GM19043 (cell line): ENCODE results near the gene PMP22.

Experiments used
- ATAC-seq: cut with Tn5 transposase; IDR thresholded peaks from one replicate; pipeline ENCODE4 v1.9.1; 2021; ENCODE audit warnings: low read depth; ENCODE audit not compliant: unreplicated experiment

Gene PMP22

DNA sequence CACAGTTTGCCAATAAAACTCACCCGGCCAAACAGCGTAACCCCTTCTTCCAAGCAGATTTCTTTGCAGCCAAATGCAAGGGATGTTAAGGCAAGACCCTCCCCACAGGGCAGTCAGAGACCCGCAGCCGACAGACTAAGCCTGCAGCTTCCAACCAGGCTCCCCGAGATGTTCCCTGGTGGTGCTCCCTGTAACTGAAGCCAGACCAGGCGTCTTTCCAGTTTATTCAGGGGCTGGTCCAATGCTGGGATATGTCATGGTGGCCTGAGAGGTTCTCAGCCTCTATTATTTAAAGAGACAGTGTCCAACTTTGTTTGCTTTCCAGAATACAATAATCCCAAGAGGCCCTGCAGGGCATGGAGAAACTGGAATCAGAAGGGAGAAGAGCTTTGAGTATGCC lies at the start of gene PMP22:
TSS of gene PMP22 (minus strand) at position 196 of the 400 bp plus-strand sequence. CDS start 4,599 bp downstream, outside the sequence.
- ATAC-seq = no peak

DNA sequence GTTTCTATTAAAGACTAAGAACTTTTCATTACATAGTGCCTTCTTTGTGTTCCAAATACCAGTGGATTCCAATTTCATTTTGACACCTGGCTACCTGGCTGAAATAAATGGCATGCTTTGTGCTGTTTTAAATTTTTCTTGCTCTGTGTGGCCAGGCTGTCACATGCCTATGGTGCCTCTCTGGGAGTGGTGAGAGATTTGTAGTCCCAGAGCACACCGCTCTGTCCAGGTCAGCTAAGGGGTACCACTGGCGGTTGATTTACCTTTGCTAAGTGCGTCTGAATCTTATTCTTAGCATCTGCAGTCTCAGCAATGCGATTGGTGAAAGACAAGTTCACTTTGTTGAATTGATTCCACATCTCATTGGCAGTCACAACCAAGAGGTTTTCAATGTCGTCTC lies 46.9 kb upstream of the PMP22 start:
- ATAC-seq = no peak

DNA sequence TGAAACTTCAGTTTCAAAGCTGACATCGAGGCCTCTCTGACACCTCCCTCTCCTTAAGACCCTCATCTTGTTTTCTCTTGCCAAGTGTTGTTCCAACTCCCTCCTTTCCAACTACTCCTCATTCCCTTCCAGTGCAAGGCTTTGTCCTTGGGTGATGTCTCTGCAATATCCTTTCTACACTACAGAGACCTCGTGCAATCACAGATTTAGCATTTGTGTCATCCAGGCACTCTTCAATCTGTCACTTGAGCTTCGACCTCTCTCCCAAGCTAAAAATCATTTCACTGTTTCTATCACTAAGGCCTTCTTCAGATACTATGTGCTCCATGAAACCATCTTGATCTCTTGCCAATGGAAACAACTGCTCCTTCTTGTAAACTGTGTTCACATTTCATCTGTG lies 44.7 kb upstream of the PMP22 start:
- no peak for ATAC-seq

DNA sequence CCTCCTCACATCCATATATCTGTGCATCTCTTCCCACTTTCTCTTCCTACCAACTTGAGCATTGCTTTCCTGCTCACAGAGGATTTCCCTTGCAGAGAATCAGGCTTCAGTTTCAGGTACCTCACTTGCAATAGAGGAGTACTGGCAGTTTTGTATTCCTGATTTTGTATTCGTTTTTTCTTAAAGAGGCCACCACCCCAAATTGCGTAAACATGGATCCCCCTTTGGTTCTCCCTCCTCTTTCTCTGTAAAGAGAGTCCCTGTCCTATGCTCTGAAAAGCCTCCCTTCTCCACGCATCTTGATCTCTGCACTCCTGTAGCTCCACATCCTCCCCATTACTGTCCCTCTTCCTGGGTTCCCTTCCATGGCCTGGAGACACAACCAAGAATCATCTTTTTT lies 44.1 kb upstream of the PMP22 start:
- no peak for ATAC-seq

DNA sequence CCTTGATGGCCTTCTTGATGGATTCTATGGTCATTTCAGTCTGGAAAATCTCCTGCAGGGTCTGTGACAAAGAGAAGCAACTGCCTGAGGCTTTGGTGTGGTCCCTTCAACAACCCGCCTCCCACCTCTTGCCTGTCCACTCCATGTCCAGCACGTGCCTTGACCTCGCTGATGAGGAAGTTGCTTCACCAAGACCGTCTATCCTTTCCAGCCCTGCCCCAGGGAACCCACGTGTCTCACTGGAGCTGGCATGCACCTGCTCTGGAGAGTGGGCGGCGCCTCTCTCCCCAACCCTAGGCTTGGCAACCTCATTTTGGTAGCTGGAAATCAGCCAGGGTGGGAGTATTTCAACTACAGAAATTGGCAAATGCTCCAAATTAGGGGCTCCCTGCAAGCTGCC lies 43.6 kb upstream of the PMP22 start:
- ATAC-seq = no peak

DNA sequence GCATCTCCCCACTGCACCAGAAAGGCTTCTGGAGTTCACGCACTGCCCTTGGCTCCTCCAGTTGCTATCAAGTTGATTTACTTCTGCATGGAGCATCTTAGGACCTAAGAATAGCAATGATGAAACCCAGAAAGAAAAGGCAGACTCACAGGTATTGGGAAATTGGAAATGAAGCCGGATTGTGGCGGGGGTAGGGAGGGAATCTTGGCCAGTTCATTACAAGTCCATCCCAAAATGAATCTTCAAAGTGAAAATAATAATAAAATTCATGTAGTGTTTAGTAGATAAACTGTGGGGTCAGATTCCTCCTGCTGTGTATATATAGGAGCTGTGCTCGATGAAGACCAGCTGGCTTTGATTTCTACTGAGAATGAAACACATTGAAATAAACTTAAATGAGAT lies 42.6 kb upstream of the PMP22 start:
- ATAC-seq = no peak

DNA sequence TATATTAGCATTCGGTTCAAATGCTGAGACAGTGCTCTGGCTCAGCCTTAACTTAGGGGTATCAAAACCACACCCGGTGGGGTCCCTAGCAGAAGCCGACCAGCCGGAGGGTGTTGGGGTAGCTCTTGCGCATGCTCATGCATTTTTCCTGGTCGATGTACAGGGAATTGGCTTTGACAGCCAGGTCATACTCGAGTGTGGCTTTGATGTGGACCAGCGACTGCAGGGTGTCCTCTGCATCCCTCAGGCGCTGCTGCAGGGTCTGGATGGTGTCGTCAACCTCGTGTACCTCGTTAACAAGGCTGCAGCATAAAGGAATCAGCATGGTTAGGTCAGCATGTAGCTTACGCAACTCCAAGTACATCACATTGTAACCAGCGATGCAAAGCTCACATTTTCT lies 38.7 kb upstream of the PMP22 start:
- no peak for ATAC-seq

DNA sequence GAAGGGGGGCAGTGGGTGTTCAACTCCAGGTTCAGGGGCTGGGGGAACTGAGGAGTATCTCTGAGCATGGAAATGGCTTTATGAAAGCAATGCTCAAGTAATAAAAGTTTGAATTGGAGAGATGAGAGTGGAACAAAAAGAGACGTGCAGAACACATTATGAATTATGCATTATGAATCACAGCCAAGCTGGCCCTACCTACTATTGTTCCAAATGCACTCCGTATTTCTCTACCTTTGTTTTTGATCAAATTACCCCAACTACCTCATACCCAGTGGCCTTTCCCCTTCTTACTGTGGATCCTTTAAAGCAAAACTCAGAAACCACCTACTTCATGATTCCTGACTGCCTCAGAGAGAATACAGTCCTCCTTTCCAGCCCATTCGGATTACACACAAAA lies 38.1 kb upstream of the PMP22 start:
- no peak for ATAC-seq

DNA sequence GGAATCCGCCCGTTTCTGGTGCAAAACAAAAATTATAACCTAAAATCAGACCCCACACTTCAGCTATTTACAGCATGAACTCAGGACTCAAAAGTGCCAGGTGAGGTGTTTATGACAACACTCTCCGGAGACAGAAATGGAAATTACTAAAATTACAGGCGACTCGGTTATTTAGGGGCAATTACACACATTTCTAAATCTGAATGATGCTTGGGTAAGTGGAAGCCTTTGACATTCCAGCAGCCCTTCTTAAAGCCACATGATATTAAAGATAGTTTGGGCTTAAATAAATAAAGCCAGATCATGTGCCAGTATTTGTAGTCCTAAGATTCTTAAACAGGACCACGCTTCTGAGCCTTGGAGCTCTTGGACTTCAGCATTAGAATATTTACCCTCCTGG lies 36.7 kb upstream of the PMP22 start:
- ATAC-seq = no peak

DNA sequence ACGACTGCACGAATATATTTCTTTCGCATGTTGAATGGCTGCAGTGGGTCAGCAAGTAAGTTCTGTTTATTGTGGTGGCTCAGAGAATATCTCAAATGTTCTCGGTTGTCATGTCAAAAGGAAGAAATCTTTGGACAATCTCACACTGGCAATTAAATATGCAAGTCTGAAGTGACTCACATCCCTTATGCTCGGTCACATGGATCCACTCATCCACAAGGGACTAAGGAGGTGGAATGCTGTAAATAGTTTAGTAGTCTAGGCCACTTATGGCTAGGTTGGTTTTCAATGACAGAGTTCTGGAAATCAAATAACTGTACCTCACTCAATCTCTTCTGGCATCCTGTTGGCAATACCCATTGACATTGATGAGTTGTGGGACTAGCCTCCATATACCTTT lies 33.0 kb upstream of the PMP22 start:
- no peak for ATAC-seq

DNA sequence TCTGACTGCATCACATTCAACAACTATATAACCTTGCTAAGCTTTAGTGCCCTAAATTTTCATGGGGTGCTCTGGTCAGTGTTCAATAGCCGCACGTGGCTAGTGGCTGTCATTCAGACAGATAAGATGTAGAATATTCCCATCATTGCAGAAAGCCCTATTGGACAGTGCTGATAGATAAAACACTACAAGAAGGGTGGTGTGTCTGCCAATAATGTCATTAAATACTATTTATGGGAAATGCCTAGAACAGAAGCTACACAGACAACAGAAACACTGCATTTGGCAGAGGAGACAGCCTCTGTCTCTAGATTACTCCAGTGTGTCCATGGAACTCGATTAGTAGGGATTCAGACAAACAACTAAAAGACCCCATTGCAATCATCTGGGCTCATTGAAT lies 28.4 kb upstream of the PMP22 start:
- ATAC-seq = no peak

DNA sequence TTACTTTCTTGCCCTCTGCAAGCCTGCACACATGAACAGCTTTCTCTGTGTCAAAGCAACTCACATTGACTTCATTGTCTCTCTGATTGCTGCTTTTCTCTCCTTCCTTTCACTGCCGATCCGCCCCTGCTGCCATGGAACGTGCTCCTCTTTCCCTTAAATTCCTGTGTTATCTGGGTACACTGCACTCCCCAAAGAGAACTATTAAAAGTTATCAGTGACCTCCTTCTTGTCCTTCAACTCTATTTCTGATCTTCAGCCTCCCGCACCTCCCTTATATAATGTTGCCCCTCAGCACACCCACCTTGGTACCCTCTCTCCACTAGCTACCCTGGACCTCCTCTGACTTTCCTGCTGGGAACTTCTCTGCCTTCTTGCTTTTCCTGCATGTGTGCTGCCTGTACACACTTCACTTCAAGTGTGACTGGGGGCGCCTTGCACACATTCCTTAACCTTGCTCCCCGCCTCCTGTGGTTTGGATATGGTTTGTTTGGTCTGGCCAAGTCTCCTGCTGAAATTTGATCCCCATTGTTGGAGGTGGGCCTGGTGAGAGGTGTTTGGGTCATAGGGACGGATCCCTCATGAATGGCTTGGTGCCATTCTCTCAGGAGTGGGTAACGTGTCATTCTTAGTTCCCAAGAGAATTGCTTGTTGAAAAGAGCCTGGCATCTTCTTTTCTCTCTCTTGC lies 26.7 kb upstream of the PMP22 start:
- no peak for ATAC-seq

DNA sequence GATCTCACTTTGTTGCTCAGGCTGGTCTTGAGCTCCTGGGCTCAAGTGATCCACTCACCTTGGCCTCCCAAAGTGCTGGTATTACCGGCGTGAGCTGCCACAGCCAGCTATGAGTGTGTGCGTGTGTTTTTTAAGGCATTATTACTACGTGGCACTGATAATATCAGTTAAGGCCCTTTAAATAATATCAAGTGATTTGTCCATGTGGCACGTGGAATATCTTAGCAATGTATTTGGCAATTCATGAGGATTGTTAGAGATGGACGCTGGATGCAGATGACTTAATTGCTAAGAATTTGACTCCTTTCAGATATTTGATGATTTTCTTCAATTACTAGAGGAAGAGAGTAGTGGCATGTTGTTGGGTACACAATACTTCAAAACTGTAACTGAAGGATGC lies 25.5 kb upstream of the PMP22 start:
- ATAC-seq = no peak

DNA sequence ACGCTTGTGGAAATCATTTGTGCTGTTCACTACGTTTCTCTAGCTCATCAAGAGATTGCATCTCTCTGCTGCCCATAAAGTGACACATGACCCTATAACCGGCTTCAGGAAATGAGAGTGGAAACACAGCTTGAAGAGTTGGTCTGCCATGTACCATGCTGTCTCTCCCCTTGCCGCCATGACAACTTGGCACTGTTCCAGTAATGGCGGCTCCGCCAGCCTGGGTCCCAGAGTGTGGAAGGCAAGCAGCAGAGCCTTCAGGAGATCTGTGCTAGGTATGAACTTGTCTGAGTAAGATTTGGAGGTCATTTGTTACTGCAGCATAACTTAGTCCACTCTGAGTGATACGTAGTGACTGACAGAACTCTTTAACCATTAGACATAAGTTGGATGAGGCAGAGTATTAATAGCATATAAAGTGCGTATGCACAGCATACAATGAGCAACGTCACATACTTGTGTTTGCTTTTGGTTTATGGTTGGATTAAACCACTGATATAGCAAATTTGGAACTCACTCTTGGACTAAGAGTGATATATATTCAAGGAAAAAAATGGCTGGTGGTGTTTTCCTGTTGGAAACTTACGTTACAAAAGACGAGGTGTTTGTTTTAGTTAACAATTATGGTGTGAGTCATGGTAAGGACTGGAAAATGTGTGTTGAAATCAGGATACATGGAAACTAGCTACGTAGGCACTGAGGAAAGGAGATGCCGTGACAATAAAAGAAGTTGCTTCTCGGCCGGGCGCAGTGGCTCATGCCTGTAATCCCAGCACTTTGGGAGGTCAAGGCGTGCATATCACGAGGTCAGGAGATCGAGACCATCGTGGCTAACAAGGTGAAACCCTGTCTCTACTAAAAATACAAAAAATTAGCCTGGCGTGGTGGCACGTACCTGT lies 24.4 kb upstream of the PMP22 start:
- ATAC-seq = no peak

DNA sequence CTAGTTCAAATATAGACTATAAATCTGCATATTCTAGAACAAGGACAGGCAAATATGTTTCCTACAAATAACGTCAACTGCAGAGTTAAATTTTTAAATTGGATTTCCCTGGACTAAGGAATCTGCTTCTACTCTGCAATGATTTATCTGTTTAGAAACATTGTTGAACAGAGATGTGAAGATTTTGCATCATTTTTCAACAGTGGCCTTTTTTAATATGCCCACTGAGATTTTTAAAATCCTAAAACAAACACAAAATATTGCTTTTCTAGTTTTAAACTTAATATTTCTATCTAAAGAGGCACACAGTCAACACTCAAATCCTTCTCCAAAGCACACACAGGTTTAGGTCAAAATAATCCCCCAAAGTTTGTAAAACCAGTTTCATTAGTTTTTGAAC lies 23.7 kb upstream of the PMP22 start:
- no peak for ATAC-seq

DNA sequence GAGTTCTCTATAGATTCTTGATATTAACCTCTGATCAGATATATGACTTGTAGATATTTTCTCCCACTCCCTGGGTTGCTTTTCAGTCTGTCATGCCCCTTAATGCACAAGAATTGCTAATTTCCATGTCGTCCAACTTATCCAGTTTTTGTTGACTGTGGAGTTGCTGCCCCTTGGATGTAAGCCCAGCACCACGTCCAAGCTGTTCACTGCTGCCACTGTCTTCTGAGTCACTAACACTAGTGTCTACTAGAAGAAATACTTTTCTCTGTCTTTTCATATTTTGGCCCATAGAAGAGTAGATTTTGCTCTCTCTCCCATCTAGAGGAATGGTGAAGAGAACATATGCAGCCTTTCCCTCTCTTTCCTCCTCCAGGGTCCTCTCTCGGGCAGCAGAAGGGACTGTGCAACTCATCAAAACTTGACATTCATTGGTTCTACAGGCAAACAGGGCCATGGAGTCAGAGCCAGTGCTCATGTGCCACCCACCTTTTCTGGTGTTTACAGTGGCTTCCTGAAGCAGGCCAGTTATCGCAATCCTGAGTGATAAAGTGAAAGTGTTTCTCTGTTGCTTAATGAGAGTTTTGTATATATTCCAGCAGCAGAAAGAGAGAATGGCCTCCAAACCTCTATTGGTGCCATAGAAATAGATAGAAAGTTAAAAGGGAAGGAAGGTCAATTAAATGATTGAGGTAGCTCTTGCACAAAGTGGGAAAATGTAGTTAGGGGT lies 22.6 kb upstream of the PMP22 start:
- no peak for ATAC-seq

DNA sequence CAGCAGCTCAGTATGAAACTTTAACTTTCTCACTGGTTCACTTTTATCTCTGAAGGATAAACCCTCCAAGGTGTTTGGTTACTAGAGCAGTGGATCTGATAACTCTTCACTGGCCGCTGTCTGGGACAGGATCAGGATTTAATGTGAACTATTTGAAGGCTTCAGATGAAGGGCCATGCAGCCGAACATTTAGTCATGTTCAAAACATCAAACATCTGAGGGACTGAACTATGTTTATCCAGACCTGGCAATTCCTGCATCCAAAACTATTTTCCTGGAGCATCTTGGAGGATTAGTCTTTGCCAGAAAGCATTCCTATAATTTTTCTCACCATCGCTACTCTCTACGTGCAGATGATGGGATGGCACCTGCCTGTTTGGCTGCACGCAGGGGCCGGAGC lies 20.3 kb upstream of the PMP22 start:
- ATAC-seq = no peak

DNA sequence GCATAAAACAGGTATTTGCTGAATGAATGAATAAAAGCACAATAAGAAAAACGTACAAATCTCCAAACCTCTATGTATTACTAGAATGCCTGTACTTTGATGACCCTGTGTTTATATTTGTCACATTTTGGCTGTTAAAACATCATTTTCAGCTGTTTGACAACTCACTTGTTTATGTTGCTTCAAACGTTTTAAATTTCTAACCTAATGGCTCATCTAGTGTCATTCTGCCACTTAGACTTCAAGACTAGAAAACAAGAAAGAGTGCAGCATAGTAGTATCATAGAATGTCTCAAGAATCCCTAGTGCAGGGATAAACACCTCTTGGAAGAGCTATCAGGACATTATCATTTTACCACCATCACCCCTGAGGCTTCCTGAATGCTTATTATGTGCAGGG lies 19.4 kb upstream of the PMP22 start:
- ATAC-seq = no peak

DNA sequence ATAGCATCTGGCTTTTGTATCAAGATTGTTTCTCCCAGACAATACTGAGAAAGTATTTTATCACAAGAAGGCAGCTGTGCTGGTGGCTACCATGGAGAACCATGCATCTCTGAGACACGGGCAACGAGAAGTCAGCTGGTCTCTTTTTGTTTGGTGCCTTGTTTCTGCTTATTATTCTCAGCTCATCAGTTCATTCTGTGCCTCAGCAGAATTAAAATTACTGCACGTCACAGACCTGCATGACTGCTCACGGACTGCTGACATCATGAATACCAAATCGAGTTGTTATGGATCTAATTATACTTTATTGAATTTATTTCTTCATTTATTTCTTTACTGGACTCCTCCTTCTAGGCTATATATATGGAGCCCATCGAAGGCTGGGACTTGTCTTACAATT lies 19.0 kb upstream of the PMP22 start:
- no peak for ATAC-seq

DNA sequence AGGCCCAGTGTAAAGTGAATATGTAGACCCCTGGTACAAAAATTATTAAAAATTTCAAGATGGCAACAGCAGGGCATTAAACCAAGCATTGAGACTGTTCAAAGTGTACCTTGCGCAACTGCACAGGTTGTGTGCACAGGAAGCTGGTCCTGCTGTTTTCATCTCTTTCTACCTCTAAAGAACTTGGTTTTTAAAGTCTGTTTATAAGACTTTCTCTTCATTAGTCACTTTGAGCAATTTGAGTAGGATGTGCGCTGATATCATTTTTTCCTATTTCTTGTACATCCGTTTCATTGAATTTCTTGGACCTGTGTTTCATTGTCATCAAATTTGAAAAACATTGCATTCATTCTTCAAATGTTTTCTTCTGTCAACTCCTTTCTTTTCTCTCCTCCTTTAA lies 16.8 kb upstream of the PMP22 start:
- ATAC-seq = no peak

DNA sequence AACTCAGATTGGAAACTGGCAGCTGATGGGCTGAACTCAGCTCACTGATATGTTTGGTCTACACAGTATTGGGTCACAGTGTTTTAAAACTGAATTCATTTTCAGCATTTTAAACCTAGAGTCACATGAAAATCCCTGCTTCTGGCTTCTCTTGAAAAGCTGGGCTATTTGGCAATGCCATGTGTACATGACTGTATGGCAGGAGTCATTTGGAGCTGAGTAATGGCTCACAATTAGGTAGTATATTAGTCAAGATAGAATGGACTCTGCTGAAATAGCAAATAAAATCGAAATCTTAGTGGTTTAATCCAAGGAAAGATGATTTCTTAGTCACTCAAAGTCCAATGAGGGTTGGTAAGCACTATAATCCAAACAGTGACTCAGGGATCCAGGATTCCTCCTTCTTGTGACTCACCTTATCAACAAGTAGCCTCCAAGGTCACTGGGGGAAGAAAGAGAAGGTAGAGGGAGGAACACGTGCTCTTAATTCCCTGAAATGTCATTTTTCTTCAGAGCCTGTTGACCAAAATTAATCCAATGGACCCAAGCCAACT lies 13.9 kb upstream of the PMP22 start:
- no peak for ATAC-seq
